GM10248 (cell line): Measurements from ENCODE around the gene ALLC.
"Not testable (repeated sequence)": the region's sequence is repeated elsewhere in the genome, so short reads cannot be mapped to it uniquely, and the experiment has no call there.

Experiments used
- CTCF ChIA-PET: fragments of 300-600 bp; sonication (Branson Sonifier 250); formaldehyde crosslinking; extraction: SDS; loops from one replicate; lab custom pipeline; 2021; ENCODE audit warnings: antibody characterized with exemption; lab: Yijun Ruan, JAX
- POLR2A ChIA-PET: fragments of 350-650 bp; sonication (Branson Sonifier 250); formaldehyde crosslinking; extraction: SDS; loops from one replicate; lab custom pipeline; 2020; ENCODE audit warnings: antibody characterized with exemption; lab: Yijun Ruan, JAX
- DNase-seq: peaks from one replicate; pipeline ENCODE4 v3.0.0; 2012; ENCODE audit errors: extremely low spot score
- CTCF ChIP-seq: IDR thresholded peaks from 2 replicates; pipeline ENCODE4 v1.5.1; 2012; ENCODE audit warnings: mild to moderate bottlenecking, low read depth; ENCODE audit errors: extremely low read depth, missing control alignments, control extremely low read depth

ALLC gene

DNA sequence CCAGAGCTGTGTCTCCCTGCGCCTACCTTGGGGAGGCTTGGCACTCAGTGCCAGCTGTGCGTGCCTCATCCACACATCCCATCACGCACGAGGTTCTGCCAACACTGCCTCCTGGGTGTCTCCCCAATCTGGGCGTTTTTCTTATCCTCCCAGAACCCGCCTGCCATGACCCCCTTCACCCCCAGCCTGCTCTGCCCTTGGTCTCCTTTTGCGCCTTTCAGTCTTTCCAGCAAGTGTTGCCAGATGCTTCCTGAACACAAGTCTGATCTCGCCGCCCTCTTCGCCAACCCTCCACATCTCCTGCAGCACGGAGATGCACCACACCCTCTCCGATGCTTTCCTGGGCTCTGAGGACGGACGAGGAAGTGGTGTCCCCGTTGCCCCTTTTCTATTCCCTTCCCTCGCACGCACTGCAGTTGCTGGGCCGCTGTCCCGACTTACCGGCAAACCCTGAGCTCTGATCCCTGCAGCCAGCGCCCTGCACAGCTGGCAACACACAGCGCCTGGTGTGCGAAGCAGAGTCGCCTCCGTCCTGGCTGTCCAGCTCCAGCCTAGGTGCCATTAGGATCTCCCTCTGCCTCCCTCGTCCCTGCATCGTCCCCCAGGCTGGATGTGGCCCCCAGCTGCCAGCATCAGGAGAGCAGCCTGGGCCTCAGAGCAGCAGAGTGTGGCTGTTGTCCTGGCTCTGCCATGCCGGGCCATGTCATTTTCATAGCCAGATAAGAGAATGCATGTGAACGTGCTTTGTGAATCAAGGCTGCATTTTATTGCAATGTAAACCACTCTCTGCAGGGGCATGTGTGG lies 22.6 kb upstream of the ALLC start:
- no peak for DNase-seq
- TF ChIP-seq CTCF = no peak
- POLR2A ChIA-PET = no interaction called here
- CTCF ChIA-PET = no interaction called here

GRCh38 chr2:3635975-3636327 lies 22.0 kb upstream of the ALLC start:
- DNase-seq, POLR2A ChIA-PET, CTCF ChIA-PET: not testable (repeated sequence)

DNA sequence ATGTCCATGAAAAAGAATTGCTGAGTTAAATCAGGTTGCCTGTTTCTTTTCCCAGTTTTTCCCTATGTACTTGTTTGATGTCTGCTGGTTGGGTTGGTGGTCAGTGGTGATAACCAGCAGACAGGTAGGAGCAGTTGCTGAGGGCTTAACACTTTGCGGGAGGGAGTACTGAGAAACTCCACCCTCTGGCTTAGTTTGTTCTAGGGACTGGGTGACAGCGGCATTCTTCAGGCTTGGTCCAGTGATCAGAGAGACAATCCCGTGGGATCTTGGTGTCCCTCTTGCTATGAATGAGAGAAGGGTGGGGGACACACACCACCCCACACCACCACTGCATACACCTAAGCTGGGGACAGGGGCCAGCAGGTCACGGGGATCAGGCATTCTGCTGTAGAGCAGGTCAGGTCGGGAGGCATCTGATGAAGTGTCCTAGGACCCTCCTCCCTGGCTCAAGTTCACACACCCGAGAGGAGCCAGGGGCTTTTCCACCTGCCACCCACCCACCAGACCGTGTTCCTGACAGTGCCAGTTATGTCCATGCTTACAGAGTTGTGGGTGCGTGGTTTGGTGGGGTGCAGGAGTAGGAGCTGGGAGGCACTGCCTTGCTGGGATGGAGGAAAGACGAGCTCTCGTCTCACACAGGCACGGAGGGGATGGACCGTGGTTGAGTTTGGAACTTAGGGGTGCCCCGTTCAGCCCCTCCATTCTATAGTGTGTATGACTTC lies 21.3 kb upstream of the ALLC start:
- no peak for TF ChIP-seq CTCF
- no peak for DNase-seq
- ChIA-PET CTCF (interaction anchor here (0.9 to 1.8 kb wide), 3 partner anchors 8 to 15 kb away, joined by 3 to 6 read pairs (median 4); no protein-coding TSS in a partner anchor), POLR2A (no interaction called here)

DNA sequence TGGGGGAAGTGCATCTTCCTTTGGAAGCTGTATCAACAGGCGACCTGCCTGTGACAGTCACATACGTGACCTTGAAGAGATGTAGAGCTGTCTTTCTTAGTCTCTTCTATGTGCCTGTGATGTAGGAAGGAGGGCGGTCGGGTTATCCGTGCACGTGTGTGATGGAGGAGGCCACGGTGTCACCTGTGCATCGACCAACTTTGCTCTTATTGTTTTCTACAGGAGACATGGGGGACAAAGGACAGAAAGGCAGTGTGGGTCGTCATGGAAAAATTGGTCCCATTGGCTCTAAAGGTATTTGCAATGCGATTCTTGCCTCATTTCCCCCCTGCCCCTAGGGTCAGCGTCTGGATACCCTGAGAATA lies 20.7 kb upstream of the ALLC start:
- TF ChIP-seq CTCF = no peak
- ChIA-PET CTCF (interaction anchor here (0.9 to 1.8 kb wide), 5 partner anchors 8 to 17 kb away, joined by 3 to 6 read pairs (median 4); no protein-coding TSS in a partner anchor), POLR2A (no interaction called here)
- DNase-seq = no peak

- TF ChIP-seq CTCF = no peak
- POLR2A ChIA-PET = no interaction called here
- DNase-seq = no peak
- CTCF ChIA-PET = interaction anchor here (0.9 to 1.8 kb wide), 5 partner anchors 9 to 16 kb away, joined by 3 to 6 read pairs (median 4); no protein-coding TSS in a partner anchor
Observed at GRCh38 chr2:3637692-3638455, 20.1 kb upstream of the ALLC start.

GRCh38 chr2:3638456-3638810 lies 19.6 kb upstream of the ALLC start:
- ChIA-PET POLR2A (no interaction called here), CTCF (interaction anchor here (1.7 to 1.8 kb wide), 2 partner anchors 12 to 15 kb away, joined by 6 read pairs; no protein-coding TSS in a partner anchor)
- DNase-seq = no peak
- TF ChIP-seq CTCF = no peak
